Lower leg skin (tissue), 4 donors: Measurements from ENCODE around the gene RAB11FIP4. TPM values are rescaled to one million over a fixed set of nuclear protein-coding genes. Genes with fewer than 3 reads are reported as not detected.

ENCODE experiments used
- DNase-seq, 2 donors: peaks; one replicate each; pipeline ENCODE4 v3.0.0-alpha.2; 2019; ENCODE audit warnings: low spot score in 2 of 2
- H3K4me3 ChIP-seq: fragments of 200-600 bp; sonication (generic); 2 replicates; pipeline ENCODE4 v1.5.1; 2017; ENCODE audit warnings: mild to moderate bottlenecking, low read depth; ENCODE audit not compliant: poor library complexity, severe bottlenecking
- POLR2A ChIP-seq, 2 donors: fragments of 450-650 bp; IDR thresholded peaks; one replicate each; pipeline ENCODE4 v1.6.1; 2016 to 2017; ENCODE audit warnings: antibody characterized with exemption in 2 of 2, mild to moderate bottlenecking in 1 of 2, moderate library complexity in 1 of 2
- WGBS, 2 donors: methylation state at CpG; one replicate each; pipeline ENCODE4 v1.1.5; 2018; 5-methylcytosine and 5-hydroxymethylcytosine counted together
- intact Hi-C: fragments of 100-400 bp; cut with DNase I; formaldehyde crosslinking; loops from one replicate; pipeline ENCODE4 v1.15.0; 2023; ENCODE audit warnings: low total_unique reads
- total RNA-seq, 4 donors: library from RNA; depleted of rRNA; stranded (reverse); fragments of >200 nt; gene quantifications; one replicate each; pipeline ENCODE4 v1.1.0, GENCODE V29; 2016
- TF ChIP-seq, protein P1 (sequence below), 3 donors: fragments of 450-650 bp; IDR thresholded peaks; one replicate each; pipeline ENCODE4 v1.5.1; 2016; ENCODE audit warnings: antibody characterized with exemption in 3 of 3, mild to moderate bottlenecking in 3 of 3, moderate library complexity in 2 of 3

Gene RAB11FIP4
- total RNA-seq, 4 donors from 2014 or later: 27.4 to 62.8 (median 34.1) TPM

DNA sequence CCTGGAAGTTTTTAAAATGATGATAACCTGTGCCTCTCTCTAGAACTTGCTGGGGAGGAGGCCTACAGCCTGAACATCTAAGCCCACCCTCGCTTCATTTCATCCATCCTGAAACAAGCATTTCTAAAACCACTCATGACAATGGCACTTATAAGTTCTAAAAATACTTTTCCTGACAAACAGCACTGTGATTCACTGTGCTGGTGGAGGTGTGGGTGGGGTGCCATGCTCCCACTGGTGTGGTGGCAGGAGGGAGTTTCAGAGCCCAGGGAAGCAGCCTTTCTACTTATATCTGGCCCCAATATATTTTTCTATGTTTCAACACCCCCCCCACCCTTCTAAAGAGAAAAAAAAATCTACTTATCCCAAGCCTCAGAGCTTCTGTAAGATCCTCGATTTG lies 52.6 kb downstream of the RAB11FIP4 start:
- WGBS, 2 donors: 81 to 87% methylated on average over 2 of the region's 2 CpGs
- intact Hi-C loops: no loop called here
- DNase-seq: no peak
- no peak overlapping the region for H3K4me3 ChIP-seq
- TF ChIP-seq, protein P1, sequence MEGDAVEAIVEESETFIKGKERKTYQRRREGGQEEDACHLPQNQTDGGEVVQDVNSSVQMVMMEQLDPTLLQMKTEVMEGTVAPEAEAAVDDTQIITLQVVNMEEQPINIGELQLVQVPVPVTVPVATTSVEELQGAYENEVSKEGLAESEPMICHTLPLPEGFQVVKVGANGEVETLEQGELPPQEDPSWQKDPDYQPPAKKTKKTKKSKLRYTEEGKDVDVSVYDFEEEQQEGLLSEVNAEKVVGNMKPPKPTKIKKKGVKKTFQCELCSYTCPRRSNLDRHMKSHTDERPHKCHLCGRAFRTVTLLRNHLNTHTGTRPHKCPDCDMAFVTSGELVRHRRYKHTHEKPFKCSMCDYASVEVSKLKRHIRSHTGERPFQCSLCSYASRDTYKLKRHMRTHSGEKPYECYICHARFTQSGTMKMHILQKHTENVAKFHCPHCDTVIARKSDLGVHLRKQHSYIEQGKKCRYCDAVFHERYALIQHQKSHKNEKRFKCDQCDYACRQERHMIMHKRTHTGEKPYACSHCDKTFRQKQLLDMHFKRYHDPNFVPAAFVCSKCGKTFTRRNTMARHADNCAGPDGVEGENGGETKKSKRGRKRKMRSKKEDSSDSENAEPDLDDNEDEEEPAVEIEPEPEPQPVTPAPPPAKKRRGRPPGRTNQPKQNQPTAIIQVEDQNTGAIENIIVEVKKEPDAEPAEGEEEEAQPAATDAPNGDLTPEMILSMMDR (IDR thresholded peaks at IDR 0.05): no peak
- no peak for TF ChIP-seq POLR2A (IDR thresholded peaks at IDR 0.05)

DNA sequence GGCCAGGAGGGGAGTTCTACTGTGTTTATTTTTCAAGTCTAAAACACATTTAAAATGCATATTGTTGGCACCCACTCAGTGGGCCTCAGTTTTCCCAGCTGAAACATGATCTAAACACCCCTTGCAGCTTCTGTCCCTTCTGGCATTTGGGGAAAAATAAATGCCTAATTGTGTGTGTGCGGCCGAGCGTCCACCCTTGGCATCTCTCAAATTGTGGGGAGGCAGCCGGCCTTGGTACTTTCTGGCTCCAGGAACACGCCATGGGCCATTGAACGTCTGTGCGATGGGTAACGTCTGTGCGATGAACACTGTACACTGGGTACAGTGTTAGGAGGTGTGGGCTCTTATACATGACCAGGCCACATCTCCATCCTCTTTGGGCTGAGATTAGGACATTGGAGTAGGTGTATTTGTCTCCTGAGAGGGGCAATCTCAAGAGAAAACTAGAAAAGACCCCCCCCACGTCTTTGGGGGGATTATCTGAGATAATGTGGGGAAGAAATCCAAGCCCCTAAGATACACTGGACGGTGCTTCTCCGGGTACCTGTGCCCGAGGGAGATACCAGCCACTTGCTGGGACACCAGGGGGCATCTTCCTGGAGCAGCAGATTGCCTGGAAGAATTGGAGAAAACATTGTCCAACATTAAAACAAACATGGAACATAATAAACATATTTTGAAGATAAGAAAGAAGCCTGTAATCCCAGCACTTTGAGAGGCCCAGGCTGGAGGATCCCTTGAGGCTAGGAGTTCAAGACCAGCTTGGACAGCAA lies 54.9 kb downstream of the RAB11FIP4 start:
- TF ChIP-seq POLR2A (IDR thresholded peaks at IDR 0.05): no peak
- TF ChIP-seq, protein P1 (IDR thresholded peaks at IDR 0.05): no peak
- WGBS, 2 donors: 80 to 85% methylated on average over 13 of the region's 13 CpGs
- intact Hi-C loops: no loop called here
- H3K4me3 ChIP-seq: no peak overlapping the region
- DNase-seq: no peak

DNA sequence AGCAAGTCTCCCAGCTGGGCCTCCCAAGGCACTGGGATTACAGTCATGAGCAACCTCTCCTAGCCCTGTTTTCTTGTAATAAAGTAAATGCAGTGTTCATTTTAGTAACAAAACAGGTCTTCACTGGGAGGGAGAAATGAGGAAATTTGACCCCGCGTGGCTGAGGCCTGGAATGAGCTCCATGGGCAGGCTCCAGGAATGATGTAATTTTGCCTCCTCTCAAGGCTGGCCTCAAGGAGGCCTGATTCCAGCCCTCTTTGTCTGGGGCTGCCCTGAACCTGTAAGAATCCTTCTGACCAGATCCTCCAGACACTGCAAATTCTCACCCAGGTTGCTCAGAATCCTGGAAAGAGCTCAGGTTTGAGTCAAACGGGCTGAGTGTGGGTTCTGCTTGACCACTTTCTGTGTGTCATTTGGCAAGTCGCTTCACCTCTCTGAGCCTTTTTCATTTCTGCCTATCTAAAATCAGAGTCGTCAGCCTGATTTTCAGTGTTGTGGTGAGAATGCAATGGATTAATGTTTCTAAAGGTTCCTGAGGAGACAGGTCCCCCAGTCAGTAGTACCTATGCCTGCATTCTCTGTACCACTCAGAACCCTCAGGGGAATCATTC lies 57.1 kb downstream of the RAB11FIP4 start:
- H3K4me3 ChIP-seq: no peak overlapping the region
- intact Hi-C loops: no loop called here
- TF ChIP-seq, protein P1 (IDR thresholded peaks at IDR 0.05): no peak
- TF ChIP-seq POLR2A (IDR thresholded peaks at IDR 0.05): no peak
- no peak for DNase-seq
- WGBS, 2 donors: 69 to 81% methylated on average over 5 of the region's 5 CpGs

DNA sequence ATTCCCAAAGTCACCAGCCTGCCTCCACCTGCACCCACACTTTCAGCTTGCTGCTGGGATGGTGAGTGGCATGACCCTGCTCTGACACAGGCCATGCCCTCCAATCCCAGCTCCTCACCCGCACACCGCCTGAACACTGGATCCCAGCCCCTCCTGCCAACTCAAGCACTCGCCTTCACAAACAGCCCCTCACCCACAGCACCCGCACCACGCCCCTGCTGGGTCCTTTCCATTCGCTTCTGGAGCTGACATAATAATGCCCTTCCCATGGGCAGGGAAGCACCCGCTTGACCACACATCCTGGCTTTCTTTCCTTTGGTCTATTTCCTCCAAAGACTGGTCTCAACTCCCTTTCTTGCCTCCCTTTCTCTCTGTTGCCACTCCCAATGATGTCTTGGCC lies 57.6 kb downstream of the RAB11FIP4 start:
- H3K4me3 ChIP-seq: no peak overlapping the region
- no peak for DNase-seq
- intact Hi-C loops: no loop called here
- no peak for TF ChIP-seq POLR2A (IDR thresholded peaks at IDR 0.05)
- TF ChIP-seq, protein P1 (IDR thresholded peaks at IDR 0.05): no peak
- 84 to 85% methylated on average over 7 of the region's 7 CpGs for WGBS, 2 donors

DNA sequence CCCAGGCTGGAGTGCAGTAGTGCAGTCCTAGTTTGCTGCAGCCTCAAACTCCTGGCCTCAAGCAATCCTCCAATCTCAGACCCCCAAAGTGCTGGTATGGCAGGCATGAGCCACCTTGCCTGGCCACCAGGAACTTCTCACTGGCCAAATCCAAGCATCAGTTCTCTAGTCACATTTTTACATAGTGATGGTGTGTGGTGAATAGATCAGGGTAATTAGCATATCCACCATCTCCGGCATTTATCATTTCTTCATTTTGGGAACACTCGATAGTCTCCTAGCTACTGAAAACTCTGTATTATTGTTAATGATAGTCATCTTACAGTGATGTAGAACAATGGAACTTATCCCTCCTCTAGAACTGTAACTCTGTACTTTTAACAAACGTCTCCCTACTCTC lies 58.3 kb downstream of the RAB11FIP4 start:
- TF ChIP-seq, protein P1 (IDR thresholded peaks at IDR 0.05): no peak
- TF ChIP-seq POLR2A (IDR thresholded peaks at IDR 0.05): no peak
- no peak for DNase-seq
- no peak overlapping the region for H3K4me3 ChIP-seq
- intact Hi-C loops: no loop called here
- WGBS, 2 donors: 75 to 89% methylated on average over 3 of the region's 3 CpGs
